Activated CD4-positive, alpha-beta memory T cell treated with anti-CD3 and anti-CD28 coated beads, Interleukin-2, amount 10 ng/mL, durations not matched to agents 7 days and 5 days (primary cell): ENCODE data around the gene ABCC1. TPM values are rescaled to one million over a fixed set of nuclear protein-coding genes. Genes with fewer than 3 reads are reported as not detected.

Experiments
- CTCF ChIA-PET: fragments of 350-600 bp; sonication (Branson Sonifier 250); formaldehyde crosslinking; loops from one replicate; lab custom pipeline; 2021; ENCODE audit warnings: antibody characterized with exemption, inconsistent platforms; lab: Charles Lee
- POLR2A ChIA-PET: fragments of 350-600 bp; sonication (Branson Sonifier 250); formaldehyde crosslinking; loops from one replicate; lab custom pipeline; 2021; ENCODE audit warnings: antibody characterized with exemption; lab: Charles Lee
- DNase-seq: peaks from one replicate; pipeline ENCODE4 v3.0.0-alpha.2; 2020
- H3K27ac Mint-ChIP-seq: one replicate; pipeline ENCODE4 v1.8.0; 2021; ENCODE audit warnings: mild to moderate bottlenecking, mixed read lengths
- H3K27me3 Mint-ChIP-seq: one replicate; pipeline ENCODE4 v1.8.0; 2021; ENCODE audit warnings: mixed read lengths
- H3K36me3 Mint-ChIP-seq: one replicate; pipeline ENCODE4 v1.8.0; 2021; ENCODE audit warnings: low read depth, mixed read lengths
- H3K4me1 Mint-ChIP-seq: one replicate; pipeline ENCODE4 v1.8.0; 2021; ENCODE audit warnings: mixed read lengths
- H3K4me3 Mint-ChIP-seq: one replicate; pipeline ENCODE4 v1.8.0; 2021; ENCODE audit warnings: mild to moderate bottlenecking, mixed read lengths
- H3K9me3 Mint-ChIP-seq: one replicate; pipeline ENCODE4 v1.8.0; 2021; ENCODE audit warnings: mixed read lengths
- total RNA-seq, 2 experiments: library from RNA; stranded (reverse); gene quantifications; one replicate each; pipeline ENCODE4 v1.2.3, GENCODE V29; 2021

Gene ABCC1
- total RNA-seq, 2 experiments from 2014 or later = 41.4 to 44.2 TPM

- no peak overlapping the region for H3K27ac Mint-ChIP-seq
- no peak for DNase-seq
- no peak overlapping the region for H3K4me3 Mint-ChIP-seq
- CTCF ChIA-PET = interaction anchor here (1.0 kb wide), 1 partner anchor 13 kb away, joined by 3 read pairs; no protein-coding TSS in a partner anchor
- peaks cover 41% of the 10 kb centered on the region for H3K36me3 Mint-ChIP-seq
- H3K9me3 Mint-ChIP-seq = no peaks in the 10 kb centered on the region
- POLR2A ChIA-PET = no interaction called here
- H3K4me1 Mint-ChIP-seq = peaks cover 39% of the 10 kb centered on the region
- H3K27me3 Mint-ChIP-seq = no peaks in the 10 kb centered on the region
Observed at GRCh38 chr16:16059160-16059559, 109.7 kb downstream of the ABCC1 start.

GRCh38 chr16:16059895-16060590 lies 110.6 kb downstream of the ABCC1 start:
- peaks cover 45% of the 10 kb centered on the region for H3K36me3 Mint-ChIP-seq
- peaks cover 39% of the 10 kb centered on the region for H3K4me1 Mint-ChIP-seq

GRCh38 chr16:16062023-16062937 lies 112.9 kb downstream of the ABCC1 start:
- ChIA-PET CTCF (interaction anchor here (0.6 to 2.1 kb wide), 4 partner anchors 10 to 297 kb away, joined by 3 to 6 read pairs (median 4); no protein-coding TSS in a partner anchor), POLR2A (interaction anchor here (0.6 to 1.5 kb wide), 4 partner anchors 8 to 174 kb away, joined by 3 to 4 read pairs (median 3); partner anchors contain the start of gene CEP20)
- Mint-ChIP-seq H3K27me3 (no peaks in the 10 kb centered on the region), H3K4me3 (no peak overlapping the region), H3K4me1 (peaks cover 39% of the 10 kb centered on the region), H3K27ac (peak overlapping the region; percentile 54), H3K9me3 (no peaks in the 10 kb centered on the region), H3K36me3 (peaks cover 41% of the 10 kb centered on the region)
- DNase-seq = peak; percentile 61

More at GRCh38 chr16:16059895-16060590, 110.6 kb downstream of the ABCC1 start:
- H3K27me3 Mint-ChIP-seq = no peaks in the 10 kb centered on the region
- no peak for DNase-seq
- CTCF ChIA-PET = interaction anchor here (1.1 kb wide), 1 partner anchor 67 kb away, joined by 3 read pairs; no protein-coding TSS in a partner anchor
- no peak overlapping the region for H3K27ac Mint-ChIP-seq
- POLR2A ChIA-PET = interaction anchor here (1.4 kb wide), 1 partner anchor 172 kb away, joined by 3 read pairs; no protein-coding TSS in a partner anchor
- H3K4me3 Mint-ChIP-seq = no peak overlapping the region
- H3K9me3 Mint-ChIP-seq = no peaks in the 10 kb centered on the region

GRCh38 chr16:16063683-16064082 lies 114.3 kb downstream of the ABCC1 start:
- CTCF ChIA-PET = interaction anchor here (1.9 to 2.1 kb wide), 2 partner anchors 64 to 298 kb away, joined by 4 to 6 read pairs; no protein-coding TSS in a partner anchor
- Mint-ChIP-seq H3K27me3 (no peaks in the 10 kb centered on the region), H3K4me3 (no peak overlapping the region), H3K36me3 (peaks cover 40% of the 10 kb centered on the region), H3K4me1 (peaks cover 39% of the 10 kb centered on the region), H3K9me3 (no peaks in the 10 kb centered on the region), H3K27ac (peak overlapping the region; percentile 5)
- POLR2A ChIA-PET = interaction anchor here (0.8 to 1.1 kb wide), 2 partner anchors 30 to 176 kb away, joined by 3 read pairs; partner anchors contain the start of gene CEP20
- no peak for DNase-seq

GRCh38 chr16:16064874-16065384 lies 115.5 kb downstream of the ABCC1 start:
- peaks cover 37% of the 10 kb centered on the region for H3K36me3 Mint-ChIP-seq
- H3K27me3 Mint-ChIP-seq = no peaks in the 10 kb centered on the region
- DNase-seq = no peak
- no peak overlapping the region for H3K27ac Mint-ChIP-seq
- peaks cover 37% of the 10 kb centered on the region for H3K4me1 Mint-ChIP-seq
- no peak overlapping the region for H3K4me3 Mint-ChIP-seq
- ChIA-PET POLR2A (no interaction called here), CTCF (no interaction called here)
- no peaks in the 10 kb centered on the region for H3K9me3 Mint-ChIP-seq

- POLR2A ChIA-PET = no interaction called here
- CTCF ChIA-PET = no interaction called here
- no peaks in the 10 kb centered on the region for H3K9me3 Mint-ChIP-seq
- no peak overlapping the region for H3K27ac Mint-ChIP-seq
- H3K4me3 Mint-ChIP-seq = no peak overlapping the region
- peaks cover 16% of the 10 kb centered on the region for H3K4me1 Mint-ChIP-seq
- H3K36me3 Mint-ChIP-seq = peaks cover 39% of the 10 kb centered on the region
- no peak for DNase-seq
- H3K27me3 Mint-ChIP-seq = no peaks in the 10 kb centered on the region
Observed at GRCh38 chr16:16067127-16067526, 117.7 kb downstream of the ABCC1 start.

GRCh38 chr16:16071631-16072244 lies 122.3 kb downstream of the ABCC1 start:
- Mint-ChIP-seq H3K36me3 (peaks cover 49% of the 10 kb centered on the region), H3K4me1 (peaks cover 11% of the 10 kb centered on the region), H3K27ac (no peak overlapping the region), H3K4me3 (no peak overlapping the region), H3K27me3 (no peaks in the 10 kb centered on the region), H3K9me3 (no peaks in the 10 kb centered on the region)
- no peak for DNase-seq
- POLR2A ChIA-PET = no interaction called here
- CTCF ChIA-PET = interaction anchor here (0.7 to 1.2 kb wide), 2 partner anchors 13 to 206 kb away, joined by 3 read pairs; no protein-coding TSS in a partner anchor

- peaks cover 54% of the 10 kb centered on the region for H3K36me3 Mint-ChIP-seq
- POLR2A ChIA-PET = no interaction called here
- no peak overlapping the region for H3K27ac Mint-ChIP-seq
- H3K27me3 Mint-ChIP-seq = no peaks in the 10 kb centered on the region
- H3K9me3 Mint-ChIP-seq = no peaks in the 10 kb centered on the region
- no peak for DNase-seq
- CTCF ChIA-PET = interaction anchor here (1.2 kb wide), 1 partner anchor 14 kb away, joined by 3 read pairs; no protein-coding TSS in a partner anchor
- H3K4me3 Mint-ChIP-seq = no peak overlapping the region
- peaks cover 11% of the 10 kb centered on the region for H3K4me1 Mint-ChIP-seq
Observed at GRCh38 chr16:16073001-16073545, 123.7 kb downstream of the ABCC1 start.

GRCh38 chr16:16073891-16074881 lies 124.8 kb downstream of the ABCC1 start:
- peak overlapping the region; percentile 52 for H3K27ac Mint-ChIP-seq
- CTCF ChIA-PET = no interaction called here
- H3K4me3 Mint-ChIP-seq = no peak overlapping the region
- no peaks in the 10 kb centered on the region for H3K9me3 Mint-ChIP-seq
- H3K4me1 Mint-ChIP-seq = peaks cover 11% of the 10 kb centered on the region
- H3K27me3 Mint-ChIP-seq = no peaks in the 10 kb centered on the region
- no peak for DNase-seq
- POLR2A ChIA-PET = interaction anchor here (1.3 kb wide), 1 partner anchor 12 kb away, joined by 3 read pairs; no protein-coding TSS in a partner anchor
- H3K36me3 Mint-ChIP-seq = peaks cover 56% of the 10 kb centered on the region

GRCh38 chr16:16075488-16076422 lies 126.3 kb downstream of the ABCC1 start:
- POLR2A ChIA-PET = interaction anchor here (1.2 kb wide), 1 partner anchor 42 kb away, joined by 3 read pairs; no protein-coding TSS in a partner anchor
- no peaks in the 10 kb centered on the region for H3K9me3 Mint-ChIP-seq
- no peaks in the 10 kb centered on the region for H3K27me3 Mint-ChIP-seq
- CTCF ChIA-PET = interaction anchor here (0.6 kb wide), 1 partner anchor 69 kb away, joined by 3 read pairs; no protein-coding TSS in a partner anchor
- no peak for DNase-seq
- H3K4me1 Mint-ChIP-seq = peaks cover 11% of the 10 kb centered on the region
- H3K27ac Mint-ChIP-seq = no peak overlapping the region
- no peak overlapping the region for H3K4me3 Mint-ChIP-seq
- peaks cover 56% of the 10 kb centered on the region for H3K36me3 Mint-ChIP-seq
